IMR-90 (cell line): ENCODE measurements around the gene COLEC12. TPM values are rescaled to one million over a fixed set of nuclear protein-coding genes. Genes with fewer than 3 reads are reported as not detected.

Source experiments
- ATAC-seq: fragments of 200-7000 bp; cut with Tn5 transposase; 2 replicates; pipeline ENCODE4 v1.9.1; 2020; ENCODE audit warnings: low read depth, mild to moderate bottlenecking, moderate library complexity
- BruUV-seq: library from RNA; stranded (reverse); fragments of 400-500 nt; replicated peaks from 2 replicates; lab custom pipeline; 2021; lab: Mats Ljungman, UMichigan
- CTCF ChIA-PET: fragments of 300-600 bp; formaldehyde crosslinking; extraction: SDS; loops from one replicate; lab custom pipeline; 2021; ENCODE audit warnings: antibody characterized with exemption; lab: Yijun Ruan, JAX
- POLR2A ChIA-PET: fragments of 300-600 bp; sonication (Branson Sonifier 250); formaldehyde crosslinking; loops from one replicate; lab custom pipeline; 2022; ENCODE audit warnings: antibody characterized with exemption; ENCODE audit not compliant: unreplicated experiment; lab: Charles Lee
- DNase-seq: peaks from one replicate; pipeline ENCODE4 v3.0.0; 2013
- H2AFZ ChIP-seq: replicated peaks from 2 replicates; pipeline ENCODE3; 2013; ENCODE audit warnings: low read length, mild to moderate bottlenecking; ENCODE audit not compliant: poor library complexity
- H2AK5ac ChIP-seq: 2 replicates; pipeline ENCODE4 v1.6.1; 2013; ENCODE audit warnings: low read depth, low read length, inconsistent platforms
- H2AK9ac ChIP-seq: replicated peaks from 2 replicates; pipeline ENCODE3; 2013; ENCODE audit warnings: mild to moderate bottlenecking, low read depth, low read length, moderate library complexity; ENCODE audit not compliant: poor library complexity
- H2BK120ac ChIP-seq: 2 replicates; pipeline ENCODE4 v1.6.1; 2013; ENCODE audit warnings: low read depth, low read length, inconsistent platforms
- H2BK15ac ChIP-seq: 3 replicates; pipeline ENCODE4 v1.6.1; 2013; ENCODE audit warnings: low read depth, low read length, inconsistent platforms
- H2BK20ac ChIP-seq: 2 replicates; pipeline ENCODE4 v1.6.1; 2013; ENCODE audit warnings: low read depth, mild to moderate bottlenecking, inconsistent platforms, low read length, moderate library complexity
- H2BK5ac ChIP-seq: 2 replicates; pipeline ENCODE4 v1.6.1; 2013; ENCODE audit warnings: mild to moderate bottlenecking, low read depth, low read length, inconsistent platforms; ENCODE audit not compliant: poor library complexity, severe bottlenecking
- H3K14ac ChIP-seq: replicated peaks from 2 replicates; pipeline ENCODE4 v1.6.1; 2013; ENCODE audit warnings: low read depth, low read length, inconsistent platforms
- H3K18ac ChIP-seq: 2 replicates; pipeline ENCODE4 v1.6.1; 2013; ENCODE audit warnings: low read depth, low read length, control low read depth
- H3K23ac ChIP-seq: 2 replicates; pipeline ENCODE4 v1.6.1; 2013; ENCODE audit warnings: low read depth, low read length, inconsistent platforms
- H3K27ac ChIP-seq: 2 replicates; pipeline ENCODE4 v1.5.1; 2013; ENCODE audit warnings: mild to moderate bottlenecking, control low read depth, low read length; ENCODE audit not compliant: insufficient read depth
- H3K27me3 ChIP-seq: 2 replicates; pipeline ENCODE4 v1.6.1; 2013; ENCODE audit warnings: low read length; ENCODE audit not compliant: control insufficient read depth, insufficient read depth
- H3K36me3 ChIP-seq: 2 replicates; pipeline ENCODE4 v1.6.1; 2013; ENCODE audit warnings: low read length, mixed read lengths; ENCODE audit not compliant: control insufficient read depth, insufficient read depth
- H3K4ac ChIP-seq: 2 replicates; pipeline ENCODE4 v1.6.1; 2013; ENCODE audit warnings: low read depth, low read length, inconsistent platforms
- H3K4me1 ChIP-seq: 2 replicates; pipeline ENCODE4 v1.6.1; 2013; ENCODE audit warnings: low read length, mixed read lengths; ENCODE audit not compliant: control insufficient read depth, insufficient read depth
- H3K4me2 ChIP-seq: 2 replicates; pipeline ENCODE4 v1.6.1; 2013; ENCODE audit warnings: low read depth, mild to moderate bottlenecking, control low read depth, low read length, moderate library complexity
- H3K4me3 ChIP-seq: 2 replicates; pipeline ENCODE4 v1.5.1; 2013; ENCODE audit warnings: low read depth, mild to moderate bottlenecking, control low read depth, low read length, moderate library complexity; ENCODE audit not compliant: insufficient read depth
- H3K56ac ChIP-seq: 2 replicates; pipeline ENCODE4 v1.6.1; 2013; ENCODE audit warnings: low read length, inconsistent platforms; ENCODE audit not compliant: insufficient read depth; ENCODE audit errors: extremely low read depth
- H3K79me1 ChIP-seq, 2 experiments: 2 replicates each; pipeline ENCODE4 v1.6.1; 2013; ENCODE audit warnings: low read length in 2 of 2, inconsistent platforms in 1 of 2, low read depth in 1 of 2
- H3K9ac ChIP-seq: 2 replicates; pipeline ENCODE4 v1.6.1; 2013; ENCODE audit warnings: low read depth, low read length, control low read depth
- H3K9me1 ChIP-seq: 2 replicates; pipeline ENCODE4 v1.6.1; 2013; ENCODE audit warnings: low read length, inconsistent platforms; ENCODE audit not compliant: insufficient read depth
- H3K9me3 ChIP-seq: 2 replicates; pipeline ENCODE4 v1.6.1; 2013; ENCODE audit warnings: low read length; ENCODE audit not compliant: control insufficient read depth, insufficient read depth
- H4K20me1 ChIP-seq: 2 replicates; pipeline ENCODE4 v1.6.1; 2013; ENCODE audit warnings: low read length, inconsistent platforms; ENCODE audit not compliant: insufficient read depth
- H4K5ac ChIP-seq: 2 replicates; pipeline ENCODE4 v1.6.1; 2013; ENCODE audit warnings: mild to moderate bottlenecking, low read depth, low read length, control low read depth
- H4K8ac ChIP-seq, 2 experiments: 2 replicates each; pipeline ENCODE4 v1.6.1; 2013; ENCODE audit warnings: low read depth in 2 of 2, low read length in 2 of 2, control low read depth in 1 of 2, inconsistent platforms in 1 of 2
- H4K91ac ChIP-seq: 2 replicates; pipeline ENCODE4 v1.6.1; 2013; ENCODE audit warnings: low read depth, low read length, inconsistent platforms; ENCODE audit not compliant: insufficient read depth
- BHLHE40 ChIP-seq: fragments of 150-350 bp; IDR thresholded peaks from 2 replicates; pipeline ENCODE4 v1.6.1; 2016; ENCODE audit warnings: mild to moderate bottlenecking, low read depth, low read length
- CEBPB ChIP-seq: IDR thresholded peaks from 2 replicates; pipeline ENCODE4 v1.6.1; 2012; ENCODE audit warnings: low read depth, low read length, improper control_type of control experiment
- CHD1 ChIP-seq: IDR thresholded peaks from 2 replicates; pipeline ENCODE4 v1.6.1; 2012; ENCODE audit warnings: low read depth, low read length, improper control_type of control experiment
- ELK1 ChIP-seq: fragments of 150-350 bp; IDR thresholded peaks from 2 replicates; pipeline ENCODE4 v1.6.1; 2016; ENCODE audit warnings: low read depth, mild to moderate bottlenecking, low read length, moderate library complexity, borderline replicate concordance
- FOS ChIP-seq: fragments of 150-350 bp; IDR thresholded peaks from 2 replicates; pipeline ENCODE4 v1.6.1; 2016; ENCODE audit warnings: low read depth, low read length
- MAFK ChIP-seq: IDR thresholded peaks from 2 replicates; pipeline ENCODE4 v1.6.1; 2012; ENCODE audit warnings: low read depth, low read length, improper control_type of control experiment
- MAZ ChIP-seq: IDR thresholded peaks from 2 replicates; pipeline ENCODE4 v1.6.1; 2012; ENCODE audit warnings: low read depth, mild to moderate bottlenecking, low read length, improper control_type of control experiment, moderate library complexity, borderline replicate concordance
- MXI1 ChIP-seq: IDR thresholded peaks from 2 replicates; pipeline ENCODE4 v1.6.1; 2012; ENCODE audit warnings: low read depth, mild to moderate bottlenecking, low read length, moderate library complexity, borderline replicate concordance
- NFE2L2 ChIP-seq: fragments of 150-350 bp; IDR thresholded peaks from 2 replicates; pipeline ENCODE4 v1.6.1; 2016; ENCODE audit warnings: low read depth, mild to moderate bottlenecking, low read length
- POLR2A ChIP-seq: IDR thresholded peaks from 2 replicates; pipeline ENCODE4 v1.6.1; 2012; ENCODE audit warnings: mild to moderate bottlenecking, low read depth, low read length
- RAD21 ChIP-seq: IDR thresholded peaks from 2 replicates; pipeline ENCODE4 v1.6.1; 2012; ENCODE audit warnings: low read length, improper control_type of control experiment
- RCOR1 ChIP-seq: IDR thresholded peaks from 2 replicates; pipeline ENCODE4 v1.6.1; 2012; ENCODE audit warnings: mild to moderate bottlenecking, low read length, improper control_type of control experiment; ENCODE audit not compliant: insufficient replicate concordance
- RFX5 ChIP-seq: IDR thresholded peaks from 2 replicates; pipeline ENCODE4 v1.8.0; 2012; ENCODE audit warnings: low read depth, mild to moderate bottlenecking, low read length, moderate library complexity
- SMC3 ChIP-seq: fragments of 150-350 bp; IDR thresholded peaks from 2 replicates; pipeline ENCODE4 v1.6.1; 2016; ENCODE audit warnings: low read depth, mild to moderate bottlenecking, antibody characterized with exemption, low read length, moderate library complexity
- WGBS, 2 experiments: methylation state at CpG; one replicate each; pipeline versions ENCODE4 v1.1.5 to v1.1.7; 2013; ENCODE audit warnings: missing lambda C conversion rate in 2 of 2; ENCODE audit not compliant: insufficient read length in 1 of 2; ENCODE audit errors: extremely low coverage in 2 of 2; 5-methylcytosine and 5-hydroxymethylcytosine counted together
- dilution Hi-C: fragments of 300-500 bp; cut with HindIII; formaldehyde crosslinking; loops from one replicate; pipeline ENCODE4 v1.14.3; 2018; ENCODE audit warnings: low sequenced_read_pairs; ENCODE audit not compliant: unreplicated experiment
- in situ Hi-C: fragments of 300-500 bp; cut with MboI; formaldehyde crosslinking; loops from 3 replicates; pipeline ENCODE4 v1.14.3; 2019; ENCODE audit warnings: low sequenced_read_pairs, inconsistent platforms, mixed read lengths
- intact Hi-C: fragments of 100-400 bp; cut with micrococcal nuclease; formaldehyde crosslinking; loops from 2 replicates; pipeline ENCODE4 v1.10.0; 2022
- polyA plus RNA-seq, 3 experiments: library from polyadenylated mRNA; depleted of rRNA; stranded (reverse); fragments of >200 nt; gene quantifications; 2 replicates each; pipeline ENCODE4 v1.2.3, GENCODE V29; 2012; ENCODE audit warnings: low replicate concordance in 1 of 3
- total RNA-seq: library from RNA; depleted of rRNA; stranded (reverse); fragments of >200 nt; gene quantifications from 2 replicates; pipeline ENCODE4 v1.2.3, GENCODE V29; 2012
- TF ChIP-seq, protein P1 (sequence below): fragments of 150-350 bp; IDR thresholded peaks from 2 replicates; pipeline ENCODE4 v1.6.1; 2017; ENCODE audit warnings: mild to moderate bottlenecking, antibody characterized with exemption, low read length, low read depth
- TF ChIP-seq, protein P2 (sequence below): conservative IDR thresholded peaks from 2 replicates; pipeline ENCODE4 v1.5.1; 2012; ENCODE audit warnings: mild to moderate bottlenecking, low read depth, low read length, improper control_type of control experiment

The COLEC12 gene
- total and polyA plus RNA-seq, 2 of the 4 experiments (the other 2 are of a cell fraction), result 1.0 to 2.3 TPM

DNA sequence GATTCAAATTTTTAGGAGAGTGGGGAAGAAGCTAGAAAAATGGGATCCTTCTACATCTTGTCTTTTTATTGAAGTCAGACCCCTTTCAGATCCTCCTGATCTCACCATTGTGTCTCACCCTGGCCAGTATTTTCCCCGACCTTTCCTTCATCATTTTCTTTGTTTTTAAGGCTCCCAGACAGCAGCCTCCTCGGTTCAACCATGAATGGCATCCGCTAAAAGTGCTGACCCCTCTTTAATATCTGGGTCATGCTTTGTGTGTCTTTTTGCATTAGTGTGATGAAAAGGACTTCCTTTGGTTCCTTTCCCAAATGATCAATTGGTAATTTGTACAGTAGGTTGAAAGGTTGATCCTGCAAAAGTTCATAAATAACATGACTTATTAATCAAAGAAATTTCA lies 205.9 kb downstream of the COLEC12 start:
- Histone ChIP-seq H2AK5ac (no peak overlapping the region), H4K20me1 (no peaks in the 10 kb centered on the region), H4K5ac (no peak overlapping the region), H2BK120ac (no peak overlapping the region), H2BK20ac (no peak overlapping the region), H3K9me1 (no peaks in the 10 kb centered on the region), H3K4me2 (no peak overlapping the region), H3K9ac (no peak overlapping the region), H3K27me3 (peaks cover 45% of the 10 kb centered on the region), H3K27ac (no peak overlapping the region), H2BK15ac (no peak overlapping the region), H2AFZ (no peak overlapping the region), H3K14ac (no peak overlapping the region), H3K9me3 (no peaks in the 10 kb centered on the region), H4K8ac (no peak overlapping the region), H3K79me1 (no peaks in the 10 kb centered on the region), H2AK9ac (no peak overlapping the region), H3K4ac (no peak overlapping the region), H3K23ac (no peak overlapping the region), H3K4me3 (no peak overlapping the region), H3K18ac (no peak overlapping the region), H4K91ac (no peak overlapping the region), H3K36me3 (no peaks in the 10 kb centered on the region), H3K56ac (no peak overlapping the region), H2BK5ac (no peak overlapping the region), H3K4me1 (no peaks in the 10 kb centered on the region)
- in situ Hi-C loops, result no loop called here
- ChIA-PET POLR2A (no interaction called here), CTCF (interaction anchor here (1.5 kb wide), 1 partner anchor 321 kb away, joined by 3 read pairs; no protein-coding TSS in a partner anchor)
- no peak for DNase-seq
- BruUV-seq, result no TSS peak
- dilution Hi-C loops, result no loop called here
- WGBS, 2 experiments, result no CpG with 5 or more reads among the region's 3 CpGs
- ATAC-seq, result no peak
- intact Hi-C loops, result no loop called here
- TF ChIP-seq, protein P1, sequence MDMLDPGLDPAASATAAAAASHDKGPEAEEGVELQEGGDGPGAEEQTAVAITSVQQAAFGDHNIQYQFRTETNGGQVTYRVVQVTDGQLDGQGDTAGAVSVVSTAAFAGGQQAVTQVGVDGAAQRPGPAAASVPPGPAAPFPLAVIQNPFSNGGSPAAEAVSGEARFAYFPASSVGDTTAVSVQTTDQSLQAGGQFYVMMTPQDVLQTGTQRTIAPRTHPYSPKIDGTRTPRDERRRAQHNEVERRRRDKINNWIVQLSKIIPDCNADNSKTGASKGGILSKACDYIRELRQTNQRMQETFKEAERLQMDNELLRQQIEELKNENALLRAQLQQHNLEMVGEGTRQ, result no peak
- no peak for TF ChIP-seq CHD1
- TF ChIP-seq RAD21, result no peak
- TF ChIP-seq RFX5, result no peak
- no peak for TF ChIP-seq SMC3
- TF ChIP-seq MAZ, result no peak
- TF ChIP-seq CEBPB, result no peak
- TF ChIP-seq, protein P2, sequence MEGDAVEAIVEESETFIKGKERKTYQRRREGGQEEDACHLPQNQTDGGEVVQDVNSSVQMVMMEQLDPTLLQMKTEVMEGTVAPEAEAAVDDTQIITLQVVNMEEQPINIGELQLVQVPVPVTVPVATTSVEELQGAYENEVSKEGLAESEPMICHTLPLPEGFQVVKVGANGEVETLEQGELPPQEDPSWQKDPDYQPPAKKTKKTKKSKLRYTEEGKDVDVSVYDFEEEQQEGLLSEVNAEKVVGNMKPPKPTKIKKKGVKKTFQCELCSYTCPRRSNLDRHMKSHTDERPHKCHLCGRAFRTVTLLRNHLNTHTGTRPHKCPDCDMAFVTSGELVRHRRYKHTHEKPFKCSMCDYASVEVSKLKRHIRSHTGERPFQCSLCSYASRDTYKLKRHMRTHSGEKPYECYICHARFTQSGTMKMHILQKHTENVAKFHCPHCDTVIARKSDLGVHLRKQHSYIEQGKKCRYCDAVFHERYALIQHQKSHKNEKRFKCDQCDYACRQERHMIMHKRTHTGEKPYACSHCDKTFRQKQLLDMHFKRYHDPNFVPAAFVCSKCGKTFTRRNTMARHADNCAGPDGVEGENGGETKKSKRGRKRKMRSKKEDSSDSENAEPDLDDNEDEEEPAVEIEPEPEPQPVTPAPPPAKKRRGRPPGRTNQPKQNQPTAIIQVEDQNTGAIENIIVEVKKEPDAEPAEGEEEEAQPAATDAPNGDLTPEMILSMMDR, result no peak
- TF ChIP-seq BHLHE40, result no peak
- no peak for TF ChIP-seq NFE2L2
- no peak for TF ChIP-seq MXI1
- TF ChIP-seq POLR2A, result no peak
- no peak for TF ChIP-seq RCOR1
- no peak for TF ChIP-seq ELK1
- no peak for TF ChIP-seq MAFK
- no peak for TF ChIP-seq FOS
